Endothelial cell (in vitro differentiated cells): ENCODE results near the gene PTPRK. TPM values are rescaled to one million over a fixed set of nuclear protein-coding genes. Genes with fewer than 3 reads are reported as not detected.

Source experiments
- DNase-seq: peaks from one replicate; pipeline ENCODE4 v3.0.0; 2021; ENCODE audit warnings: low spot score
- H3K27ac Mint-ChIP-seq: one replicate; pipeline ENCODE4 v1.8.0; 2021; ENCODE audit warnings: mixed read lengths, inconsistent platforms; ENCODE audit not compliant: unreplicated experiment
- H3K27me3 Mint-ChIP-seq: one replicate; pipeline ENCODE4 v1.8.0; 2021; ENCODE audit warnings: mild to moderate bottlenecking, moderate library complexity, mixed read lengths, inconsistent platforms; ENCODE audit not compliant: unreplicated experiment
- H3K36me3 Mint-ChIP-seq: one replicate; pipeline ENCODE4 v1.8.0; 2021; ENCODE audit warnings: mild to moderate bottlenecking, low read depth, mixed read lengths, inconsistent platforms; ENCODE audit not compliant: unreplicated experiment
- H3K4me1 Mint-ChIP-seq: one replicate; pipeline ENCODE4 v1.8.0; 2021; ENCODE audit warnings: mild to moderate bottlenecking, mixed read lengths, inconsistent platforms; ENCODE audit not compliant: unreplicated experiment
- H3K4me3 Mint-ChIP-seq: one replicate; pipeline ENCODE4 v1.8.0; 2021; ENCODE audit warnings: mild to moderate bottlenecking, mixed read lengths, inconsistent platforms; ENCODE audit not compliant: unreplicated experiment
- H3K9me3 Mint-ChIP-seq: one replicate; pipeline ENCODE4 v1.8.0; 2021; ENCODE audit warnings: mixed read lengths, inconsistent platforms; ENCODE audit not compliant: unreplicated experiment
- CTCF ChIP-seq: fragments of 200-600 bp; sonication (generic); IDR thresholded peaks from one replicate; pipeline ENCODE4 v1.5.0; 2021; ENCODE audit warnings: antibody characterized with exemption; ENCODE audit not compliant: unreplicated experiment
- total RNA-seq: library from RNA; stranded (reverse); fragmentation: NEBNext Ultra II Directional; extraction: Animal tissue kit (Norgen Biotek cat#: 25700); gene quantifications from one replicate; pipeline ENCODE4 v1.2.1, GENCODE V29; 2021; ENCODE audit not compliant: unreplicated experiment

PTPRK gene
- total RNA-seq, 1 donor from 2014 or later: 47.3 TPM

- no peak for DNase-seq
- Mint-ChIP-seq H3K36me3 (no peaks in the 10 kb centered on the region), H3K27me3 (no peaks in the 10 kb centered on the region), H3K4me3 (no peak overlapping the region), H3K9me3 (no peaks in the 10 kb centered on the region), H3K4me1 (peaks cover 7% of the 10 kb centered on the region), H3K27ac (no peak overlapping the region)
- no peak for TF ChIP-seq CTCF
Observed at GRCh38 chr6:128271527-128271926, 248.9 kb downstream of the PTPRK start.

GRCh38 chr6:128271011-128271410 is 249.4 kb downstream of the PTPRK start:
- Mint-ChIP-seq H3K36me3 (no peaks in the 10 kb centered on the region), H3K4me3 (no peak overlapping the region), H3K4me1 (peaks cover 7% of the 10 kb centered on the region), H3K9me3 (no peaks in the 10 kb centered on the region), H3K27ac (no peak overlapping the region), H3K27me3 (no peaks in the 10 kb centered on the region)
- TF ChIP-seq CTCF: no peak
- DNase-seq: no peak

GRCh38 chr6:128266946-128267345 is 253.5 kb downstream of the PTPRK start:
- no peaks in the 10 kb centered on the region for H3K36me3 Mint-ChIP-seq
- peaks cover 3% of the 10 kb centered on the region for H3K27me3 Mint-ChIP-seq
- H3K4me3 Mint-ChIP-seq: no peak overlapping the region
- TF ChIP-seq CTCF: no peak
- H3K4me1 Mint-ChIP-seq: no peaks in the 10 kb centered on the region
- no peak for DNase-seq
- H3K9me3 Mint-ChIP-seq: no peaks in the 10 kb centered on the region
- H3K27ac Mint-ChIP-seq: no peak overlapping the region

- H3K27me3 Mint-ChIP-seq: peaks cover 3% of the 10 kb centered on the region
- no peaks in the 10 kb centered on the region for H3K9me3 Mint-ChIP-seq
- no peak for DNase-seq
- H3K4me1 Mint-ChIP-seq: no peaks in the 10 kb centered on the region
- H3K4me3 Mint-ChIP-seq: no peak overlapping the region
- no peak for TF ChIP-seq CTCF
- H3K36me3 Mint-ChIP-seq: no peaks in the 10 kb centered on the region
- no peak overlapping the region for H3K27ac Mint-ChIP-seq
Observed at GRCh38 chr6:128265706-128266105, 254.7 kb downstream of the PTPRK start.

GRCh38 chr6:128259730-128260685 is 260.4 kb downstream of the PTPRK start:
- Mint-ChIP-seq H3K4me1 (peaks cover 2% of the 10 kb centered on the region), H3K27me3 (peaks cover 3% of the 10 kb centered on the region), H3K9me3 (no peaks in the 10 kb centered on the region), H3K36me3 (no peaks in the 10 kb centered on the region), H3K4me3 (no peak overlapping the region), H3K27ac (no peak overlapping the region)
- TF ChIP-seq CTCF: no peak
- no peak for DNase-seq
